Choroid plexus epithelial cell (primary cell): ENCODE results near the gene CEBPG.

Experiments
- DNase-seq: peaks from one replicate; pipeline ENCODE4 v3.0.0-alpha.2; 2010; ENCODE audit warnings: low read depth
- H3K4me3 ChIP-seq: 2 replicates; pipeline ENCODE4 v1.5.1; 2011; ENCODE audit warnings: low read depth, mild to moderate bottlenecking, control low read depth, low read length, moderate library complexity
- CTCF ChIP-seq: conservative IDR thresholded peaks from 2 replicates; pipeline ENCODE4 v1.5.1; 2011; ENCODE audit warnings: low read depth, mild to moderate bottlenecking, control low read depth, inconsistent platforms, low read length, moderate library complexity

CEBPG gene

GRCh38 chr19:33333642-33334041, 39.9 kb upstream of the CEBPG start:
- H3K4me3 ChIP-seq = no peak overlapping the region
- no peak for TF ChIP-seq CTCF
- DNase-seq = no peak

- DNase-seq = no peak
- no peak overlapping the region for H3K4me3 ChIP-seq
- no peak for TF ChIP-seq CTCF
Observed at GRCh38 chr19:33334271-33334670, 39.2 kb upstream of the CEBPG start.

- no peak for TF ChIP-seq CTCF
- H3K4me3 ChIP-seq = no peak overlapping the region
Observed at GRCh38 chr19:33335446-33335845, 38.1 kb upstream of the CEBPG start.

GRCh38 chr19:33339016-33339984, 34.2 kb upstream of the CEBPG start:
- TF ChIP-seq CTCF = no peak
- DNase-seq = no peak

More at GRCh38 chr19:33335446-33335845, 38.1 kb upstream of the CEBPG start:
- DNase-seq = no peak

GRCh38 chr19:33340991-33341390, 32.5 kb upstream of the CEBPG start:
- H3K4me3 ChIP-seq = no peak overlapping the region
- DNase-seq = no peak
- TF ChIP-seq CTCF = no peak

More at GRCh38 chr19:33339016-33339984, 34.2 kb upstream of the CEBPG start:
- no peak overlapping the region for H3K4me3 ChIP-seq

- DNase-seq = no peak
- no peak for TF ChIP-seq CTCF
- no peak overlapping the region for H3K4me3 ChIP-seq
Observed at GRCh38 chr19:33343301-33343700, 30.2 kb upstream of the CEBPG start.
